IMR-90 (cell line): ENCODE results near the gene LRFN2.

Experiments used
- CTCF ChIP-seq: conservative IDR thresholded peaks from 2 replicates; pipeline ENCODE4 v1.5.1; 2012; ENCODE audit warnings: mild to moderate bottlenecking, low read depth, low read length, improper control_type of control experiment
- NFE2L2 ChIP-seq: fragments of 150-350 bp; IDR thresholded peaks from 2 replicates; pipeline ENCODE4 v1.6.1; 2016; ENCODE audit warnings: low read depth, mild to moderate bottlenecking, low read length
- USF2 ChIP-seq: fragments of 150-350 bp; IDR thresholded peaks from 2 replicates; pipeline ENCODE4 v1.6.1; 2017; ENCODE audit warnings: mild to moderate bottlenecking, antibody characterized with exemption, low read length, low read depth

- TF ChIP-seq CTCF: no peak
- no peak for TF ChIP-seq USF2
- no peak for TF ChIP-seq NFE2L2
Observed at GRCh38 chr6:40512340-40512739, 74.8 kb downstream of the LRFN2 start.
